K562 (cell line): Measurements from ENCODE around the gene MYO18A. TPM values are rescaled to one million over a fixed set of nuclear protein-coding genes. Genes with fewer than 3 reads are reported as not detected.
A peak's percentile ranks its signal among the peaks of the same experiment; 100 is the strongest.

Experiments
- BHLHE40 ChIP-seq: IDR thresholded peaks from 2 replicates; pipeline ENCODE4 v1.6.1; 2011; ENCODE audit warnings: low read length, improper control_type of control experiment
- CBX8 ChIP-seq: fragments of 200-600 bp; sonication (generic); IDR thresholded peaks from 2 replicates; pipeline ENCODE4 v1.6.1; 2012; ENCODE audit warnings: borderline replicate concordance, mixed run types, low read depth, mild to moderate bottlenecking, moderate library complexity, mixed read lengths, low read length, control low read depth, inconsistent platforms; ENCODE audit not compliant: poor library complexity, severe bottlenecking; ENCODE audit errors: extremely low read depth
- GATAD2A ChIP-seq: fragments of 450-650 bp; IDR thresholded peaks from 2 replicates; pipeline ENCODE4 v1.6.1; 2017
- HDAC1 ChIP-seq, 2 experiments: fragments of 450-650 bp; IDR thresholded peaks; 2 replicates each; pipeline ENCODE4 v1.6.1; 2016 to 2017; ENCODE audit warnings: inconsistent platforms in 1 of 2, mild to moderate bottlenecking in 1 of 2, moderate library complexity in 1 of 2
- MTA1 ChIP-seq: fragments of 450-650 bp; IDR thresholded peaks from 2 replicates; pipeline ENCODE4 v1.6.1; 2017; ENCODE audit warnings: borderline replicate concordance
- MYNN ChIP-seq, 2 experiments: sonication (generic); formaldehyde crosslinking in 1 of 2; IDR thresholded peaks; 2 replicates each; pipeline versions ENCODE4 v1.5.0 to v1.6.1; 2016 to 2020; ENCODE audit warnings: antibody characterized with exemption in 1 of 2, missing genetic modification reagents in 1 of 2
- NFE2 ChIP-seq: IDR thresholded peaks from 2 replicates; pipeline ENCODE4 v1.6.1; 2014; ENCODE audit warnings: antibody characterized with exemption, low read depth
- PHB ChIP-seq: fragments of 250-450 bp; sonication (Bioruptor Pico); IDR thresholded peaks from 2 replicates; pipeline ENCODE4 v1.5.0; 2021
- PHB2 ChIP-seq: fragments of 450-650 bp; IDR thresholded peaks from 2 replicates; pipeline ENCODE4 v1.6.1; 2017; ENCODE audit warnings: low read depth
- PKNOX1 ChIP-seq: fragments of 450-650 bp; IDR thresholded peaks from 2 replicates; pipeline ENCODE4 v1.6.1; 2016
- POLR3G ChIP-seq: IDR thresholded peaks from 2 replicates; pipeline ENCODE4 v1.6.1; 2011; ENCODE audit not compliant: insufficient read length, insufficient replicate concordance; ENCODE audit errors: extremely low read depth
- PTRF ChIP-seq: fragments of 450-650 bp; IDR thresholded peaks from 2 replicates; pipeline ENCODE4 v1.6.1; 2016; ENCODE audit warnings: mild to moderate bottlenecking, missing genetic modification characterization, missing compliant biosample characterization
- PYGO2 ChIP-seq: fragments of 450-650 bp; IDR thresholded peaks from 2 replicates; pipeline ENCODE4 v1.6.1; 2016; ENCODE audit warnings: mild to moderate bottlenecking, missing genetic modification characterization, moderate library complexity, missing compliant biosample characterization
- RCOR1 ChIP-seq, 2 experiments: IDR thresholded peaks; 2 replicates each; pipeline ENCODE4 v1.6.1; 2012; ENCODE audit warnings: low read depth in 2 of 2, low read length in 2 of 2, borderline replicate concordance in 1 of 2, improper control_type of control experiment in 1 of 2
- SMAD1 ChIP-seq: fragments of 150-350 bp; IDR thresholded peaks from 2 replicates; pipeline ENCODE4 v1.6.1; 2014; ENCODE audit warnings: low read length, low read depth; ENCODE audit not compliant: partially characterized antibody
- SNIP1 ChIP-seq: fragments of 450-650 bp; IDR thresholded peaks from 2 replicates; pipeline ENCODE4 v1.7.1; 2017; ENCODE audit warnings: low read depth, mild to moderate bottlenecking
- SOX6 ChIP-seq: fragments of 450-650 bp; IDR thresholded peaks from 2 replicates; pipeline ENCODE4 v1.6.1; 2014; ENCODE audit warnings: mild to moderate bottlenecking
- TBP ChIP-seq: optimal IDR thresholded peaks from 2 replicates; pipeline ENCODE3; 2011; ENCODE audit warnings: low read depth, low read length, improper control_type of control experiment
- ZNF589 ChIP-seq: fragments of 200-800 bp; sonication (Bioruptor generic); IDR thresholded peaks from 2 replicates; pipeline ENCODE4 v1.6.1; 2016; ENCODE audit warnings: low read depth, missing genetic modification characterization, missing compliant biosample characterization
- polyA plus RNA-seq, 8 experiments: library from polyadenylated mRNA; depleted of rRNA in 4 of 8; stranded (reverse) in 5 of 8; unstranded in 3 of 8; fragments of >200 nt; fragmentation: Nextera tagmentation in 2 of 8; fragmentation: Illumina TruSeq in 1 of 8; extraction: Ambion mirVana in 2 of 8; extraction: Trizol in 1 of 8; gene quantifications; 2 replicates each; pipeline versions ENCODE4 v1.2.1 to v1.2.3, GENCODE V29; 2011 to 2014; ENCODE audit warnings: inconsistent platforms in 1 of 8, missing spikeins in 1 of 8
- total RNA-seq, 7 experiments: library from RNA; depleted of rRNA in 6 of 7; stranded (reverse); fragments of >200 nt in 6 of 7; fragmentation: Illumina TruSeq in 2 of 7; extraction: Trizol in 2 of 7; gene quantifications; 2 replicates each; pipeline versions ENCODE4 v1.2.1 to v1.2.3, GENCODE V29; 2011 to 2021; ENCODE audit warnings: low replicate concordance in 1 of 7
- TF ChIP-seq, protein P1 (sequence below), 2 experiments: fragments of 450-650 bp in 1 of 2; sonication (generic) in 1 of 2; formaldehyde crosslinking in 1 of 2; IDR thresholded peaks; 2 replicates each; pipeline versions ENCODE4 v1.7.1 to v1.9.0; 2016 to 2022; ENCODE audit warnings: inconsistent platforms in 1 of 2, mild to moderate bottlenecking in 1 of 2, missing genetic modification reagents in 1 of 2

The MYO18A gene
- total and polyA plus RNA-seq, 9 of the 15 experiments (the other 6 are each of a cell fraction or from before 2014, with no cell fraction given), result 2.5 to 65.4 (median 17.1) TPM

DNA sequence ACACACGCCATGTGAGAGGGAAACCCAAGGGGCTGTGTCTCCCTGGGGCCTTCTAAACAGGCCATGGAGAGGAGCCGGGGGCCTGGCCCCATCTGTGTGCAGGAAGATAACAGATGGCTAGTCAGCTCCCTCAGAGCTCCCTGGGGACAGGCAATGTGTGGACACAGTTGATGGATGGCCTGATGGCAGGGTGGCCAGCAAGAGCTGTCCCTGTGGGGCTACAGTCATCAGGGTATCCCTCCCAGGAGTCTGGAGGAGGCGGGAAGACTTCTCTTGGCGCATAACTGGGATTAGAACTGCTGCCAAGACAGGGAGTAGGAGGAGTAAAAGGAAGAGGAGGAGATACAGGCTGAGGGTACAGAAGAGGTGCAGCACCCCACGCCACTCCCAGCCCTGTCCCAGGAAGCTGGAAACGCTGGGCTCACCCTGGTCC lies 17.3 kb downstream of the MYO18A start (continued):
- TF ChIP-seq HDAC1 (IDR thresholded peaks at IDR 0.05) (peak in 1 of 2 experiments; percentile 84; a peak in 2 of 4 replicates), GATAD2A (0 out of 2 replicates have a peak, but pooled peaks have one; percentile 3), SOX6 (peak; percentile 39), PYGO2 (no peak), NFE2 (0 out of 2 replicates have a peak, but pooled peaks have one; percentile 22), MYNN (IDR thresholded peaks at IDR 0.05) (peak; percentile 74), MYNN (CRISPR knock-in tag; IDR thresholded peaks at IDR 0.05) (no peak), CBX8 (no peak), MTA1 (0 out of 2 replicates have a peak, but pooled peaks have one; percentile 37), SMAD1 (peak; percentile 29), PHB2 (no peak), PKNOX1 (peak; percentile 92), TBP (no peak), PHB (CRISPR knock-in tag) (no peak), RCOR1 (IDR thresholded peaks at IDR 0.05; ENCODE audit: borderline replicate concordance in 1 of 2, low read depth in 2 of 2, low read length in 2 of 2) (peak in 1 of 2 experiments; percentile 92; a peak in 2 of 4 replicates), ZNF589 (peak; percentile 43; the same call in 1 of the 2 replicates), BHLHE40 (peak; percentile 43), POLR3G (no peak), PTRF (tag) (no peak), SNIP1 (no peak)
- TF ChIP-seq, protein P1, sequence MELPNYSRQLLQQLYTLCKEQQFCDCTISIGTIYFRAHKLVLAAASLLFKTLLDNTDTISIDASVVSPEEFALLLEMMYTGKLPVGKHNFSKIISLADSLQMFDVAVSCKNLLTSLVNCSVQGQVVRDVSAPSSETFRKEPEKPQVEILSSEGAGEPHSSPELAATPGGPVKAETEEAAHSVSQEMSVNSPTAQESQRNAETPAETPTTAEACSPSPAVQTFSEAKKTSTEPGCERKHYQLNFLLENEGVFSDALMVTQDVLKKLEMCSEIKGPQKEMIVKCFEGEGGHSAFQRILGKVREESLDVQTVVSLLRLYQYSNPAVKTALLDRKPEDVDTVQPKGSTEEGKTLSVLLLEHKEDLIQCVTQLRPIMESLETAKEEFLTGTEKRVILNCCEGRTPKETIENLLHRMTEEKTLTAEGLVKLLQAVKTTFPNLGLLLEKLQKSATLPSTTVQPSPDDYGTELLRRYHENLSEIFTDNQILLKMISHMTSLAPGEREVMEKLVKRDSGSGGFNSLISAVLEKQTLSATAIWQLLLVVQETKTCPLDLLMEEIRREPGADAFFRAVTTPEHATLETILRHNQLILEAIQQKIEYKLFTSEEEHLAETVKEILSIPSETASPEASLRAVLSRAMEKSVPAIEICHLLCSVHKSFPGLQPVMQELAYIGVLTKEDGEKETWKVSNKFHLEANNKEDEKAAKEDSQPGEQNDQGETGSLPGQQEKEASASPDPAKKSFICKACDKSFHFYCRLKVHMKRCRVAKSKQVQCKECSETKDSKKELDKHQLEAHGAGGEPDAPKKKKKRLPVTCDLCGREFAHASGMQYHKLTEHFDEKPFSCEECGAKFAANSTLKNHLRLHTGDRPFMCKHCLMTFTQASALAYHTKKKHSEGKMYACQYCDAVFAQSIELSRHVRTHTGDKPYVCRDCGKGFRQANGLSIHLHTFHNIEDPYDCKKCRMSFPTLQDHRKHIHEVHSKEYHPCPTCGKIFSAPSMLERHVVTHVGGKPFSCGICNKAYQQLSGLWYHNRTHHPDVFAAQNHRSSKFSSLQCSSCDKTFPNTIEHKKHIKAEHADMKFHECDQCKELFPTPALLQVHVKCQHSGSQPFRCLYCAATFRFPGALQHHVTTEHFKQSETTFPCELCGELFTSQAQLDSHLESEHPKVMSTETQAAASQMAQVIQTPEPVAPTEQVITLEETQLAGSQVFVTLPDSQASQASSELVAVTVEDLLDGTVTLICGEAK (IDR thresholded peaks at IDR 0.05), result no peak
- TF ChIP-seq, protein P1 (CRISPR knock-in tag; IDR thresholded peaks at IDR 0.05), result no peak
